Endothelial cell of umbilical vein (primary cell): ENCODE data around the gene AKNA.

Source experiments
- CTCF ChIP-seq, 2 donors: IDR thresholded peaks; 1 replicate in 1 of 2; 2 replicates in 1 of 2; pipeline ENCODE4 v1.5.1; 2011; ENCODE audit warnings: low read length in 2 of 2, mild to moderate bottlenecking in 2 of 2, moderate library complexity in 2 of 2, control low read depth in 1 of 2, inconsistent platforms in 1 of 2, low read depth in 1 of 2; ENCODE audit not compliant: insufficient read depth in 1 of 2; ENCODE audit errors: extremely low read depth in 1 of 2
- EZH2 ChIP-seq: IDR thresholded peaks from 2 replicates; pipeline ENCODE4 v1.6.1; 2012; ENCODE audit warnings: borderline replicate concordance, low read depth, mild to moderate bottlenecking, moderate library complexity, low read length, inconsistent platforms; ENCODE audit not compliant: severe bottlenecking
- GATA2 ChIP-seq: IDR thresholded peaks from 2 replicates; pipeline ENCODE4 v1.7.0; 2011; ENCODE audit warnings: low read depth, mild to moderate bottlenecking, moderate library complexity, mixed read lengths, low read length; ENCODE audit not compliant: insufficient read length, insufficient read depth
- JUN ChIP-seq: IDR thresholded peaks from 2 replicates; pipeline ENCODE4 v1.6.1; 2011; ENCODE audit warnings: borderline replicate concordance, low read depth; ENCODE audit not compliant: insufficient read length, insufficient read depth
- MYC ChIP-seq: IDR thresholded peaks from one replicate; pipeline ENCODE4 v1.6.1; 2011; ENCODE audit warnings: mild to moderate bottlenecking, low read depth, low read length
- POLR2A ChIP-seq: IDR thresholded peaks from 2 replicates; pipeline ENCODE4 v1.6.1; 2012; ENCODE audit warnings: low read depth, mild to moderate bottlenecking, control low read depth, low read length
- POLR2AphosphoS5 ChIP-seq: IDR thresholded peaks from 2 replicates; pipeline ENCODE4 v1.6.1; 2012; ENCODE audit warnings: low read depth, mild to moderate bottlenecking, control low read depth, low read length, moderate library complexity; ENCODE audit not compliant: insufficient read depth

GRCh38 chr9:114341152-114341830 is 46.5 kb downstream of the AKNA start:
- TF ChIP-seq CTCF (IDR thresholded peaks at IDR 0.05; ENCODE audit: extremely low read depth in 1 of 2, insufficient read depth in 1 of 2, low read depth in 1 of 2, low read length in 2 of 2) (no peak), POLR2AphosphoS5 (no peak), EZH2 (no peak), POLR2A (no peak), JUN (no peak), MYC (no peak), GATA2 (no peak)
